ENCODE results near the gene CSAG2.

- TF ChIP-seq CTCF (IDR thresholded peaks at IDR 0.05) = no peak
- no peak for TF ChIP-seq POLR2A (IDR thresholded peaks at IDR 0.05)
Observed at GRCh38 chrX:152733261-152733975, 24.3 kb upstream of the CSAG2 start, which contains the start of the genes CSAG1 and MAGEA12.
